Measurements from ENCODE around the gene IGF2.
A peak's percentile ranks its signal among the peaks of the same experiment; 100 is the strongest.

Gene IGF2

GRCh38 chr11:2169626-2170570 lies 30.7 kb upstream of the IGF2 start:
- no peak for DNase-seq (ENCODE audit: low spot score)

DNA sequence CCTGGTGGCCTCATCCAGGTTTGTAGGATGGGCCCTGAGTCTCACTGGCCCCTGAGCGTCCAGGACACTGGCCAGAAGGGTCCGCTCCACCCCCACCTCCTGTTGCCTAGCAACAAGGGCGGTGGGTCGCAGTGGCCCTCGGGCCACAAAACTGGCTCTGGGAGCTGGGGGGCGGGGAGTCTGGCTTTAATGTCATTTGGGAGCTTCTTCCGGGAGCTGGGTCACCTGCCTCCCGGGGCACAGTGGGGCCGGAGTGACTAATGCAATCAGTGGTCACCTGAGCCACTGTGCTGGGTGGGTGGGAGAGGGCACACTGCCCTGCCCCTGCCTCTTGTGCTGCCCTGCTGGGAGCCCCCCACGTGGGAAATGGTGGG lies 29.8 kb upstream of the IGF2 start:
- DNase-seq (ENCODE audit: low spot score): no peak

DNA sequence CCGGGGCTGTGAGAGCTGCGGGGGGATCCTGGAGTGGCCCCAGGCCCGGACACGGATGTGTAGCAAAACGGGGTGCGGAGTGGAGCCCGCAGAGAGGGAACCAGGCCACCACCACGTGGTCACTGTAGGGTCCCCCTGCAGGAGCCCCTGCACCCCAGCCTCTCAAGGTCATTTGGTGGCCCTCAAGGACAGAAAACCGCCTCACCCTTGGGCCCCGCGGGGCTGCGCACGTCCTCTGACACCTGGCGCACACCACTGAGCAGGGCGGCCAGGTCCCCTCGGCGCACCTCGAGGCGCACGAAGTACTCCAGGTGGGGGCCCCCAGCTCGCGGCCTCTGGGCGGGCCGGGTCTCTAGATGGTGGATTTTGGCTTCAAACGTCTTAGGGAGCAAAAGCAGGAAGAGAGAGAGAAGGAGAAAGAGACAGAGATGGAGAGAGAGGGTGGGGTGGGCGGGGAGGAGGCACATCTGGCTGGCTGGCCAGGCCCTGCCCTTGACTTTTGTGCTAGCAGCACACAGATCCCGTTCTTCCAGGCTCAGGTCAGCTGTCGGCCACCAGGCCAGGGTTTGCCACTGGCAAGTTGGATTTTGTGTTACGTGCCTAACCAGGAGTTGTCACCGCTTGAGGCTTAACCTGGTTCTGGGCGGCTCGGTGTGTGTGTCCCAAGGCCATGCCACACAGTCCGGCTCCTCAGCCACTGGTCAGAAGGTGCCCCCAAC lies 29.3 kb upstream of the IGF2 start:
- no peak for DNase-seq (ENCODE audit: low spot score)

DNA sequence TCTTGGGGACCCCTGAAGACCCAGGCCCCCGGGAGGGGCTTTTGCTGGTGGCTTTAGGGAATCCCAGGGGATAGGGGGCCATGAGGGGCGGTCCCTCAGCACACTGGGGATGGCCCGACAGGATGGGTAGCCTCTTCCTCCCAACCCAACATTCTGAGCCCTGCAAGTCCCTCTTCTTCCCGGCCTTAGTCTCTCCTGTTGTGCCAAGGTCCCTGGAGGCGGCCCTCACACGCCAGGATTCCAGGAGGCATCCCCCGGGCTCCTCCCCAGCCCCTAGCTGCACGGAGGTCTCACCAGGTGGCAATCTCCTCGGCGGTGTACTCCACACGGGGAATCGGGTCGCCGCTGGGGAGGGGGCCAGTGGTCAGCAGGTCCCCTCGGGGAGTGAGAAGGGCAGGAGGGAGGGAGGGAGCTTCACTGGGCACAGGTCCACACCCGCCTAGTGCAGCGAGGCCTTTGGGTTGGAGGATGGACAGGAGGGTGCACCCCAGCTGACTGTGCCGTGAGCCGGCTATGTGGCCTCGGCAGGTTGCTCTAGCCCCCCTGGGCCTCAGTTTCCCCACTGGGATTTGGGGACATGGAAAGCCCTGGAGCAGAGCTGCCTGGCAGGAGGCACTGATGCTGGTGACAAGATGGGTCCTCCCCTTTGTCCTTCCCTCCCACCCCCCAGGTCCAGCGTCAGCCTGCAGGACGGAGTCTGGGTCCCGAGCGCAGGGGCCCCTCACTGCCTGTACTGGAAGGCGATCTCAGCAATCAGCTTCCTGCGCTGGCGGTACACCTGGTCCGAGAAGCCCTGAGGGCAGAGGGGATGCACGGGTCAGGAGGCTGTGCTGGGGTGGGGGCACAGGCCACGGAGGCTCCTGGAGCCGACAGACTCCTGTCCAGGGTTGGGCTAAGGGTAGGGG lies 28.2 kb upstream of the IGF2 start:
- DNase-seq (ENCODE audit: low spot score): no peak

- DNase-seq (ENCODE audit: low spot score): peak; percentile 20
These were observed 27.1 kb upstream of the IGF2 start for GRCh38 chr11:2166091-2166851.

DNA sequence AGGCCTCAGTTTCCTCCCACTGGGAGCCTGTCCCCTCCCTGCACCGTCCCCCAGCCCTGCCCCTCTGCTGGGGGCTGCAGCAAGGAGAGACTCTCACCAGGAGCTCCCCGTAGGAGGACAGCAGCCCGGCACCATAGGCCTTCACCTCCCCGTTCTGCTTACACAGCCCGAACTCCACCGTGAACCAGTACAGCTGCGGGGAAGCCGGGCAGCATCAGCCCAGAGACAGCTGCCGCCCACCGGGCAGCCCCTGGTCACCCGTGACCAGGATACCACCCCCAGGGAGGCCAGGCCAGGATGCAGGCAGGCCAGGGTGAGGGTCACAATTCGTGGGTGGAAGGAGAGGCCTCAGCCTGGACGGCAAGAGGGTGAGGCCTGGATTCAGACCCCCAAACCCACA lies 26.4 kb upstream of the IGF2 start:
- no peak for DNase-seq (ENCODE audit: low spot score)

GRCh38 chr11:2164861-2165555 lies 25.8 kb upstream of the IGF2 start:
- no peak for DNase-seq (ENCODE audit: low spot score)

GRCh38 chr11:2164081-2164480 lies 24.9 kb upstream of the IGF2 start:
- no peak for DNase-seq (ENCODE audit: low spot score)

DNA sequence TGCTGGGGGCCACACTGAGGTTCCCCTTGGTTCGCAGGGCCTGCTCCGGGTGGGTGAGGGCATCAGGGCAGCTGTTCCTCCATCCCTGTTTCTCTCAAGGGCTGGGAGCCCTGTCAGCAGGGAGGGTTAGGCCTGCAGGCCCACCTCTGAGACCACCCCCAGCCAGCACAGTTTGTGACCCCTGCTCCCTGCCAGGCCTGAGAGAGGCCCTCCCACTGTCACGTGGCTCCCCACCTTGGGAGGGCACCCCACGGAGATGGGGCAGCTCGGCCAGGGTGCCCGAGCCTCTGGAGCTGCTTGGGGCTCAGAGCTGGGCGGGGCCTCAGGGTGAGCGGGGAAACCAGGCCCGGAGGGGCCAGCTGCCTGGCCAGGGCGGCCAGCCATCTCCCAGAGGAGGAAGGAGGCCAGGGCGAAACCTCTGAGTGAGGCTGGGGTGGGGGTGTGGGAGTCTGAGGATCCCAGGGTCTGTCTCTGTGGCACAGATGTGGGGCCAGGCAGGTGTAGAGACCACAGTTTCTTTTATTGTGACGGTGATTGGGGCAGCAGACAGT lies 24.3 kb upstream of the IGF2 start:
- DNase-seq (ENCODE audit: low spot score): no peak

GRCh38 chr11:2160736-2161259 lies 21.6 kb upstream of the IGF2 start, which contains the start of gene INS:
TSS of gene INS (minus strand) at chr11:2161209. CDS start at chr11:2160971, 238 bp downstream.
- no peak for DNase-seq (ENCODE audit: low spot score)

- no peak for DNase-seq (ENCODE audit: low spot score)
These were observed 20.6 kb upstream of the IGF2 start for GRCh38 chr11:2159536-2160413.

DNA sequence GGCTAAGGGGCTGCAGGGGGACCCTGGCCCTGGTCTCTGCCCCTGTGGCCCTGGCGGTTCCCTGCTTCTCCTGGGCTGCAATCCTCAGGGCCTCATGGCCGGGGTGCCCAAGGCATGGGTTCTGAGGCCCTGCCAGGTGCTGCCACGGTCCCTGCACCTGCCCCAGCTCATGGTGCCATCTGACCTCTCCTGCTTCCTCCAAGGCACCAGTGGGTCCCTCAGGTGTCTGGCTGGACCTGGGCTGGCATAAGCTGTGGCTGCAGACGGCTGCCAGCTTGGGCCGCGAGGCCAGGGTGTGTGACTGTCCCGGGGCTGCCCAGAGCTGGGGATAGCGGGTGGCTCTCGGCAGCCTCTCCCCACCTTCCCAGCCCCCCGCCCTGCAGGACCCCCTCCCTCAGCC lies 19.8 kb upstream of the IGF2 start:
- no peak for DNase-seq (ENCODE audit: low spot score)

GRCh38 chr11:2158296-2158737 lies 19.1 kb upstream of the IGF2 start:
- DNase-seq (ENCODE audit: low spot score): no peak

DNA sequence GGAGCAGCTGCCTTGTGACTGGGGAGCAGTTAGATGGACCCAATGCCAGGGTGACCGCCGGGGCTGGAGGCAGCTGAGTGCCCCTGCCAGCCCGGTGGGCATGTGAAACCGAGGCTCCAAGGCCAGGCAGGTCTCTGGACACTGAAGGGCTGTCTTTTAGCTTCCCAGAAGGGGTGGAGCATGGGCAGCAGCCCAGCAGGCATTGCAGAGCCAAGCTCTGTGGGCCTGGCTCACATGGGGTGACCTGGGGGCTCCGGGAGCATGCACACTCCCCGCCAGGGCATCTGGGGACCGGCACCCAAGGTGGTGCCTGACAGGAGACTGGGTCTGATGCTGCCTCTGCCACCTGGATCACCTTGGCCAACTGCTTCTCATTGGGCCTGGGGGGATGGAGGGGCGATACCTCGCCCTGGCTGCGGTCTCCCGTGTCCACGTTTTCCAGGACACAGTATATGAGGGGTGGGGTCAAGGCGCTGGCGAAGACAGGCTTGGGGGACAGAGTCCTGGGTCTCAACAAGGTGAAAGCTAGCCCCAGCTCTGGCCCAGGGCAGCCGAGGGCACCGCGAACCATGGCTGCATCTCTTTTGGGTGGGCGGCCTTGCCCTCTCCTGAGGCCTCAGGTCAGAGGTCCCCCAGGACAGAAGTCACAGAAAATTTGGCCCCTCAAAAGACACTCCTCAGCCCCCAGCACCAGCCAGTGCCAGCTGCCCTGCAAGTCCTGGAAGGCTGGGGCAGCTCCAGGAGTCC lies 18.3 kb upstream of the IGF2 start:
- no peak for DNase-seq (ENCODE audit: low spot score)

- peak; percentile 54 for DNase-seq (ENCODE audit: low spot score)
These were observed 17.4 kb upstream of the IGF2 start for GRCh38 chr11:2156416-2157182.

DNA sequence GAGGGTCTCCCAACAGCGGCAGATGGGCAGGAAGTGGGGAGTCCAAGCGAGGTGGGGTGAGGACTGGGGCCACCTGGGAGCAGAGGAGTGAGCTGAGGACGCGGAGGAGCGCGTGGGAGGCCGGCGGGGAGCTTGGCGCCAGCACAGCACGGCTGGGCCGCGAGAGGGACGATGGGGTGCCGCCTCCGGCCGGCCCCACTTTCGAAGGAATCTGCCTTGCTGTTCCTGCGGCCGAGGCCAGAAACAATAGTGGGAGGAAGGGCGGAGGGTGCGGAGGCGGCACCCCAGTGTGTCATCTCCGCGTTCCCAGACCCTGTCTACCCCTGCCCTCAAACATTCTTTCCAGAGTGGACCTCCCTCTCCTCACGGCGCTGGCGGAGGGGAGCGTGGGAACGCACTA lies 16.3 kb upstream of the IGF2 start:
- no peak for DNase-seq (ENCODE audit: low spot score)

GRCh38 chr11:2154889-2155288 lies 15.7 kb upstream of the IGF2 start:
- DNase-seq (ENCODE audit: low spot score): no peak

DNA sequence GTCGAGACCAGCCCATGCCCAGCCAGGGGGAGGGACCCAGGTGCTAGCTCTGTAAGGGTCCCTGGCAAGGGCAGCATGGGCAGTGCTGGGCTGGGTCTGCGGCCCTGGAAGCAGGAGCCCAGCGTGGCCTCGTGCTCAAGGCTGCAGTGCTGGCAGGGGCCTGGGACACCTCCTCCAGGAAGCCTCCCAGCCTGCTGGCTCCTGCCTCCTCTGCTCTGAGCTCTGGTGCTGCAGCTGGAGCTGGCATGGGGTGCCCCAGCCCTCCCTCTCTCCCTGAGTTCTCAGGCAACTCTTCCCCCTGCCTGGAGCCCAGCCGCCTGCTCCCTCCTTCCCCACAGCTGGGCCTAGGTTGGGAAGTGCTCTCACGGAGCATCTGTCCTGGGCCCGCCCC lies 15.0 kb upstream of the IGF2 start:
- no peak for DNase-seq (ENCODE audit: low spot score)

All from hematopoietic multipotent progenitor cell treated with erythropoietin and hydrocortisone succinate and interleukin-3 and kit ligand, for 17 days (in vitro differentiated cells).